CD4-positive, alpha-beta T cell treated with Interleukin-10 for 1 hour (primary cell): ENCODE results near the gene RASL12.
"Not testable (repeated sequence)": the region's sequence is repeated elsewhere in the genome, so short reads cannot be mapped to it uniquely, and the experiment has no call there.

Experiments
- DNase-seq: peaks from one replicate; pipeline ENCODE4 v3.0.0-alpha.2; 2020

Gene RASL12

DNA sequence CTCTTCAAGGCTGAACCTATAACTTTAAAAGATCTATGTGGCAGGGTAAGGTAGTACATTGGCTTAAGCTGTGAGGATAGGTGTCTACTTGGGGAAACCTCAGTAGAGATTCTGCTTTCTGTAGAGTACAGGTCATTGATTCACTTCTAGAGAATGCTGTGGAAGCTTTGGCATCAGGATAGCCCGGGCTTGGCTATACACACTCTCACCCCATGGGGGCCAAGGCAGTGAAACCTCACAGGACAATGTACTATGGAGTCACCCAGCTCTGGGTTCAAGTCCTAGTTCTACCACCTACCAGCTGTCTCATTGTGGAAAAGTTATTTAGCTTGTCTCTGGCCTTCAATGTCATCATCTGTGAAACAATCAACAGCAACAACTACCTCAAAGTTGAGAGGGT, 47.4 kb downstream of the RASL12 start:
- no peak for DNase-seq

DNA sequence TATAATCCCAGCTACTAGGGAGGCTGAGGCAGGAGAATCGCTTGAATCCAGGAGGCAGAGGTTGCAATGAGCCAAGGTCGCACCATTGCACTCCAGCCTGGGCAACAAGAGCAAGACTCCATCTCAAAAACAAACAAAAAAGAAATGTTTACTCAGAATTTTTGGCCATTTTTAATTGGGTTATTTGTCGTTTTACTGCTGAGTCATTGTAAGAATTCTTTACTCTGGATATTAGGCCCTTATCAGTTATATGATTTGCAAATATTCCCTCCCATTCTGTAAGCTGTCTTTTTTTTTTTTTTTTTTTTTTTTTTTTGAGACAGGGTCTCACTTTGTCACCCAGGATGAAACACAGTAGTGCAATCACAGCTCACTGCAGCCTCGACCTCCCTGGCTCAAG, 56.6 kb downstream of the RASL12 start:
- DNase-seq = not testable (repeated sequence)

- no peak for DNase-seq
These were observed 58.8 kb downstream of the RASL12 start for GRCh38 chr15:65008983-65009382.

DNA sequence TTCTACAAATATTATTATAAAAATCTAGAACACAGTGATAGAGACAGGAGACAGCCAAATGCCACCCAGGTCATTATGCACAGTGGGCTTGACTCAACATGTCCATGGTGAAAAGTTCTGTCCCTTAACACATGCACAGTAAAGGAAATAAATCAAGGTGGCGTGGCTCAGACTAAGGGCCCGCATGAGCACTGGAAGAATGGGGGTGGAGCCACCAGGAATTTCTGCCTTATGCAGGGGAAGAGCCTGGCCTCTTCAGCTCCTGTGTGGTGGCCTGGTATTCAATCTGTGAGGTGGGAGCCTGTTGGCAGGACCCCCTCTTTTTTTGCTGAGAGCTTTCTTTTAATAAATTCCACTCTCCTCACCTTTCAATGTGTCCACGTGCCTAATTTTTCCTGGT, 60.9 kb downstream of the RASL12 start:
- DNase-seq = no peak

DNA sequence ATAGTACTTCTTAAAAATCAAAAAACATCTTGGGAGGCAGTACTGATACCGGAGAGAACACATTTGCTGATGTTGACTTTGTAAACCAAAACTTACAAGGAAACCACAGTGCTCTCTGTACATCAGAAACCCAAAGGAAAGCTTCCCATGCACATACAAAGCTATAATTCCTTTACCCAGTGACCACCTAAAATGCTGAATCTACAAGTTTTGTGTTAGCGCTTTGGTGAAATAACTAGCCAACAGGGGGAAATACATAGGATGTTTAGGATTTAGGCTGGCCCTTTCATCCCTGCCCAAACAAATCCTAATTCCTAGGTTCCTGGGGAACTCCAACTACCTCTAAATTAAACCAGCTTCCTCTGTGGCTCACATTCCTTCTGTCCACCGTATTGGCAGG, 62.8 kb downstream of the RASL12 start:
- no peak for DNase-seq
